ENCODE results near the gene FAAP100.

The FAAP100 gene

GRCh38 chr17:81593105-81593871 lies 41.1 kb upstream of the FAAP100 start:
- Histone ChIP-seq H3K4me3 (ENCODE audit: low read length, poor library complexity, severe bottlenecking) (no peak overlapping the region), H3K9me2 (replicated peaks; ENCODE audit: low read depth, low read length) (no peaks in the 10 kb centered on the region)

GRCh38 chr17:81591971-81592370 lies 39.8 kb upstream of the FAAP100 start:
- peaks cover 80% of the 10 kb centered on the region; the same call in 1 of the 2 replicates for H3K36me3 ChIP-seq (ENCODE audit: insufficient read depth, low read length)

More at GRCh38 chr17:81593105-81593871, 41.1 kb upstream of the FAAP100 start:
- H3K9ac ChIP-seq (ENCODE audit: low read depth, low read length, poor library complexity, severe bottlenecking), result no peak overlapping the region
- H3K79me2 ChIP-seq (ENCODE audit: insufficient read depth, low read length), result no peaks in the 10 kb centered on the region
- H3F3A ChIP-seq (ENCODE audit: low read depth), result no peaks in the 10 kb centered on the region
- H3K9me3 ChIP-seq (ENCODE audit: insufficient read depth, low read depth, low read length), result no peaks in the 10 kb centered on the region
- peaks cover 80% of the 10 kb centered on the region; the same call in 1 of the 2 replicates for H3K36me3 ChIP-seq (ENCODE audit: insufficient read depth, low read length)
- H4K20me1 ChIP-seq (ENCODE audit: insufficient read depth, low read length, poor library complexity, severe bottlenecking), result no peaks in the 10 kb centered on the region
- TF ChIP-seq CTCF (conservative IDR thresholded peaks at IDR 0.05; ENCODE audit: low read length) (no peak), EZH2phosphoT487 (IDR thresholded peaks at IDR 0.05; ENCODE audit: borderline replicate concordance) (no peak)
- no peak overlapping the region for H2AFZ ChIP-seq (ENCODE audit: low read length)
- no peak overlapping the region for H3K4me2 ChIP-seq (ENCODE audit: low read depth, low read length, poor library complexity, severe bottlenecking)
- no peaks in the 10 kb centered on the region for H3K27me3 ChIP-seq (ENCODE audit: insufficient read depth, low read length, poor library complexity, severe bottlenecking)
- H3K4me1 ChIP-seq (ENCODE audit: insufficient read depth, low read length, poor library complexity, severe bottlenecking), result no peaks in the 10 kb centered on the region

GRCh38 chr17:81590121-81590520 lies 38.0 kb upstream of the FAAP100 start:
- no peak for TF ChIP-seq CTCF (conservative IDR thresholded peaks at IDR 0.05; ENCODE audit: low read length)
- TF ChIP-seq EZH2phosphoT487 (IDR thresholded peaks at IDR 0.05; ENCODE audit: borderline replicate concordance), result no peak
- no peaks in the 10 kb centered on the region for H3K27me3 ChIP-seq (ENCODE audit: insufficient read depth, low read length, poor library complexity, severe bottlenecking)
- H3K4me2 ChIP-seq (ENCODE audit: low read depth, low read length, poor library complexity, severe bottlenecking), result no peak overlapping the region
- H3K9me3 ChIP-seq (ENCODE audit: insufficient read depth, low read depth, low read length), result no peaks in the 10 kb centered on the region
- peaks cover 79% of the 10 kb centered on the region; the same call in 1 of the 2 replicates for H3K36me3 ChIP-seq (ENCODE audit: insufficient read depth, low read length)
- H3K4me1 ChIP-seq (ENCODE audit: insufficient read depth, low read length, poor library complexity, severe bottlenecking), result no peaks in the 10 kb centered on the region
- no peaks in the 10 kb centered on the region for H4K20me1 ChIP-seq (ENCODE audit: insufficient read depth, low read length, poor library complexity, severe bottlenecking)
- H3K4me3 ChIP-seq (ENCODE audit: low read length, poor library complexity, severe bottlenecking), result no peak overlapping the region
- H3K9ac ChIP-seq (ENCODE audit: low read depth, low read length, poor library complexity, severe bottlenecking), result no peak overlapping the region
- H2AFZ ChIP-seq (ENCODE audit: low read length), result no peak overlapping the region
- no peaks in the 10 kb centered on the region for H3K79me2 ChIP-seq (ENCODE audit: insufficient read depth, low read length)
- no peaks in the 10 kb centered on the region for H3F3A ChIP-seq (ENCODE audit: low read depth)
- no peaks in the 10 kb centered on the region for H3K9me2 ChIP-seq (replicated peaks; ENCODE audit: low read depth, low read length)

More at GRCh38 chr17:81591971-81592370, 39.8 kb upstream of the FAAP100 start:
- no peak overlapping the region for H3K4me3 ChIP-seq (ENCODE audit: low read length, poor library complexity, severe bottlenecking)
- H3K9me3 ChIP-seq (ENCODE audit: insufficient read depth, low read depth, low read length), result no peaks in the 10 kb centered on the region
- no peaks in the 10 kb centered on the region for H3K4me1 ChIP-seq (ENCODE audit: insufficient read depth, low read length, poor library complexity, severe bottlenecking)
- TF ChIP-seq EZH2phosphoT487 (IDR thresholded peaks at IDR 0.05; ENCODE audit: borderline replicate concordance) (no peak), CTCF (conservative IDR thresholded peaks at IDR 0.05; ENCODE audit: low read length) (no peak)
- H3K9ac ChIP-seq (ENCODE audit: low read depth, low read length, poor library complexity, severe bottlenecking), result no peak overlapping the region
- no peaks in the 10 kb centered on the region for H3K9me2 ChIP-seq (replicated peaks; ENCODE audit: low read depth, low read length)
- H2AFZ ChIP-seq (ENCODE audit: low read length), result no peak overlapping the region
- H4K20me1 ChIP-seq (ENCODE audit: insufficient read depth, low read length, poor library complexity, severe bottlenecking), result no peaks in the 10 kb centered on the region
- H3F3A ChIP-seq (ENCODE audit: low read depth), result no peaks in the 10 kb centered on the region
- H3K27me3 ChIP-seq (ENCODE audit: insufficient read depth, low read length, poor library complexity, severe bottlenecking), result no peaks in the 10 kb centered on the region
- H3K4me2 ChIP-seq (ENCODE audit: low read depth, low read length, poor library complexity, severe bottlenecking), result no peak overlapping the region
- H3K79me2 ChIP-seq (ENCODE audit: insufficient read depth, low read length), result no peaks in the 10 kb centered on the region

Measured in Loucy (cell line).